GM15510 (cell line): ENCODE data around the gene GATA6.

Source experiments
- POLR2A ChIP-seq: IDR thresholded peaks from 3 replicates; pipeline ENCODE4 v1.6.1; 2011; ENCODE audit warnings: borderline replicate concordance; ENCODE audit not compliant: insufficient read length; ENCODE audit errors: extremely low read depth

Gene GATA6

DNA sequence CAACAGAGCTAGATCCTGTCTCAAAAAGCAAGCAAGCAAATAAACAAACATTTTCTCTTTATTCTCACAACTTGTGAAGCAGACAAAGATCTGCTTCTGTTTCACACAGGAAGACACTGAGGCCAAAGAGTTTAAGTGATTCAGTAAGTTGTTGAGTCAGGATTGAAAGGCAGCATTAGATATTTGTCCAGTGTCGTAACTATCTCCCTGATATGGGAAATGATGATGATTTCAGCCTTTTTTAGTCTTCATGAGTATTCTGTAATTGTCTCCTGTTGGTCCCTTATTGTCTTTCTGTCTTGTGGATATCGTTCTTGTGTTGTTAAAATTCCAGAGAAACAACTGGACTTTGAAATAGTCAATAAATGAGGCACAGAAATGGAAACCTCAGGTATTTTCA lies 59.6 kb downstream of the GATA6 start:
- no peak for TF ChIP-seq POLR2A

DNA sequence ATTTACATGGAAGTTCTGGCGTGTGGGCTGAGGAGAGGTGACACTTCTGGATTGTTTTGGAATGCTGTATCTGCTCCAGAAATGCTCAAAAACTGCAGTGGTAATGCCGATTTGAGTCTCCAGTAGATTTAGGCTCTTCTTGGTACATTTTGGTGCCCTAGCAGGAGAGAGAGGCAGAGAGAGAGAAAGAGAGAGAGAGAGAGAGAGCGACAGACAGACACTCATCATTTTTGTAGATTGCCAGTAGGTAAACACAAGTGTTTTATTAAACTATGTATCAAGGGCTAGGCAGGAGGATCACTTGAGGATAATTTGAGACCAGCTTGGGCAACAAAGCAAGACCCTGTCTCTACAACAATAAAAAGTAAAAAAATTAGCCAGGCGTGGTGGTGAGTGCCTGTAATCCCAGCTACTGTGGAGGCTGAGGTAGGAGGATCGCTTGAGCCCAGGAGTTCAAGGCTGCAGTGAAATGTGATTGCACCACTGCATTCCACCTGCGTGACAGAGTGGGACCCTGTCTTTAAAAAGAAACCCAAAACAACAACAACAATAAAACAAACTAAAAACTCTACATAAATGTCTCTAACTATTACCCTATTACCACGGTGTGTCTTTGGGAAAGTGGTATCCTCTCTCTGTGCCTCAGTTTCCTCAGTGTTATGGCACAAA lies 60.2 kb downstream of the GATA6 start:
- no peak for TF ChIP-seq POLR2A

DNA sequence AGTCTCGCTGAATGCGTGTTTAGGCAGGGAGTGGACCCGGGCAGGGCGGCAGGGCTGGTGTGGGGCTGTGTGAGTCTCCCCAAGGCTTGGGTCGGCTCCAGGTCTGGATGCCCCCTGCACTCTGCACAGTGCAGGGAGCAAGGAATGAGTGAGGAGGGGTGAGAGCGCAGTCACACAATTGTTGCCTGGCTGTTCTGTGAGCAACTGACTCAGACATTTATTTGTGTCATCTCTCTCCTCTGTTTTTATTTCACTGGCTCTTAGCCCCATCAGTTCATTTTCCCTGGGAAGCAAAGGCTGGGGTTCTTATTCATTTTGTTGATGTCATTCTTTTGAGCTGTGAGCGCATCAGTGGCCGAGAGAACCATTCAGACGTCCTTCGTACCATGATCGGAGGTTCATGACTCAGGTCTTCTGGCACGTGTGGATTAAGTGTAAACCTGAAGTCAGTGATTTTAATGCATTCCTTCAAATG lies 61.1 kb downstream of the GATA6 start:
- TF ChIP-seq POLR2A = no peak

DNA sequence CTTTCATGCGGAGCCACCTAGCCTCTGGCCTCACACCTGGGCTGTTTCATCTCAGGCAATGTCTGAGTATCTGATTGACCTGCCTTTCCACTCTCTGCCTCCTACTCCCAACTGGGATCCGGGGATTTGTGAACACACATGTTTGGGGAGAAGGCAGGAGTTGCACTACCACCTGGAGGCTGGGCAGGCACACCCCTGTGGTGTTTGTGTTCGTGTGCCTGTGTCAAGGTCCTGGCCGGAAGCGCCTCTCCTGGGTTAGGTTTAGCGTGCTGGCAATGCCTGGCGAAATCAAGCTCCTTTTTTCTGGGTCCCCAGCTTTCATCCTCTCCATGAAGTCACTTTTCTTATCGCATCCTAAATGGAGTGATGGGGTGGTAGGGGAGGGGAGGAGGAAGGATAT lies 63.9 kb downstream of the GATA6 start:
- no peak for TF ChIP-seq POLR2A

DNA sequence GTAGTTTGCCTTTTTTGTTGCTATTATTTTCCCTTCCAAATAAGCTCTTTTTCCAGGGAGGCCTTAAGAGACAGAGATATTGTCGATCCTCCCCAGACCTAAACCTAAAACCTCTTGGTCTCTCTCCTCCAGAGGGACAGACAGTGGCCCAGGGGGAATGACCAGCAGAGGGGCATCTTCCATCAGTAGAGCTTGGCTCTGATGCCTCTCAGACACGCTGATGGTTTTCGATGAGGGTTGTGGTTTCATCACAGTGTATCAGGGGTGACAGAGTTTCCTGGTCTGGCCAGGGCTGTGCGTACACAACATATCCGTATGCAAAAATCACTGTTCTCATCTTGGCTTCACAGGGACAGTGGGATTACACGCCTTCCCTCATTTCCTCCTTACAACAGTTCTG lies 68.6 kb downstream of the GATA6 start:
- no peak for TF ChIP-seq POLR2A

DNA sequence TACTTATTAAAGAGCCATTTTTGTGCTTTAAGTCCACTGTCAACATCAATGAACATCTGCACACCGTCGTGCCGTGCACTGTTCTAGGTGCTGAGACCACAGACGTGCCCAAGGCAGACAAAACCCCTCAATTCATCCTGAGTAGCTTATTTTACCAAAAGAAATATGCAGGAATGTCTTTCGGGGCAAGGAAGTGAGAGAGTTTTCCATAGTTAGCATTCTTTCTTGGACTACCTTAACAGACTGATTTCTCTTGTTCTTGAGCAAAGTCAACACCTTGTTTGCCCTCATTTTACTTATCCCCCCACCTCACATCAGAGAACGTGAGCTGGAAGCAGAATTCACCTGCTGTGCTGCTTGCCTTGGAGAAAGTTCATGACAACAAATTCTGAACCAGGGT lies 69.3 kb downstream of the GATA6 start:
- no peak for TF ChIP-seq POLR2A

DNA sequence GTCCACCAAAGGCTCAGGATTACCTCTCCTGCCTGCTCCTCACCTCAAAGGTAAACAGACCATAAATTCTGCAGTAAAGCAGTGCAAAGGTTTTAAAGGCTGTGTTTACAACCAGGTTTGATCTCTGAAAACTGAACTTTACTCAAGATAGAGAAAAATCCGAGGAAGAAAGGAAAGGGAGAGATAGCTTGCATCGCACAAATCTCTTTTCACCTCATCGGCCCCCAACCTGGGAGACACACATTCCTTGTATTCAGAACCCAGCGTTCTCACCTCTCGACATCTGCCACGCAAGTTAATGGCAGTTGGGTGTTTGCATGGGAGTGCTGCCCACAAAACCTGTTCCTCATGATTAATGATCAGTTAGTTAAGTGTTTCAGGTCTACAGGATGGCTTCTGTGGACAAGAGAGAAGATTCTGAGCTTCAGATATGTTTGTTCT lies 72.6 kb downstream of the GATA6 start:
- no peak for TF ChIP-seq POLR2A

DNA sequence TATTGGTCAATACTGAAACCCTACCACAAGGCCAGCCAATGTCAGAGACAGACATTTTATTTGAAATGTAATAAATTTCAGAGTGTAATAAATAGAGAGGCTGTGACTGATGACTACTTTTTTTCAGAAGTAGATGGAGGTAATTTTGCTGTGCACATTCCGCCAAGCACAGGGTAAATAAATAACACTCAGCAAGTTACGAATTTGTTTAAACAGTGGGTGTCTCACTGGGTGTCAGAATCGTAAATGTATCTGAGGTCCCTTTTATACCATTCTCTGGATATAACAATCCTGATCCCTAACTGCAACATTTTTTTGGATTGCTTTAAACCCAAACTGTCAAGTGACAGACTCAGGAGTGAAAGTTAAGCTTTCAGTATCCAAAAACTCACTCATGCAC lies 74.1 kb downstream of the GATA6 start:
- TF ChIP-seq POLR2A = no peak

- TF ChIP-seq POLR2A = no peak
Observed at GRCh38 chr18:22250026-22250425, 80.6 kb downstream of the GATA6 start.

GRCh38 chr18:22250591-22250996 lies 81.2 kb downstream of the GATA6 start:
- no peak for TF ChIP-seq POLR2A
